A673 (cell line): ENCODE data around the gene AURKAIP1. TPM values are rescaled to one million over a fixed set of nuclear protein-coding genes. Genes with fewer than 3 reads are reported as not detected.

Experiments used
- BruUV-seq: library from RNA; stranded (reverse); fragments of 400-500 nt; replicated peaks from 2 replicates; lab custom pipeline; 2021; lab: Mats Ljungman, UMichigan
- CTCF ChIA-PET: fragments of 300-600 bp; sonication (Branson Sonifier 250); formaldehyde crosslinking; loops from one replicate; lab custom pipeline; 2022; ENCODE audit warnings: antibody characterized with exemption; lab: Charles Lee
- POLR2A ChIA-PET: fragments of 300-600 bp; sonication (Branson Sonifier 250); formaldehyde crosslinking; loops from one replicate; lab custom pipeline; 2022; ENCODE audit warnings: antibody characterized with exemption; ENCODE audit not compliant: low non-redundant PET; lab: Charles Lee
- DNase-seq: peaks from one replicate; pipeline ENCODE4 v3.0.0-alpha.2; 2015; ENCODE audit warnings: low spot score
- H3K27ac ChIP-seq: fragments of 200-600 bp; sonication (generic); 2 replicates; pipeline ENCODE4 v1.5.1; 2016; ENCODE audit warnings: mixed run types, low read depth, mild to moderate bottlenecking, mixed read lengths, antibody characterized with exemption, low read length; ENCODE audit not compliant: poor library complexity, severe bottlenecking
- H3K27me3 ChIP-seq: fragments of 200-600 bp; sonication (generic); replicated peaks from 2 replicates; pipeline ENCODE4 v1.6.1; 2017; ENCODE audit warnings: mixed run types, low read depth, mild to moderate bottlenecking, mixed read lengths, antibody characterized with exemption, low read length; ENCODE audit not compliant: insufficient read depth, poor library complexity
- H3K36me3 ChIP-seq: fragments of 200-600 bp; sonication (generic); 2 replicates; pipeline ENCODE4 v1.6.1; 2016; ENCODE audit warnings: mixed run types, mild to moderate bottlenecking, mixed read lengths, antibody characterized with exemption, low read length; ENCODE audit not compliant: insufficient read depth, poor library complexity, severe bottlenecking
- H3K4me1 ChIP-seq: fragments of 200-600 bp; sonication (generic); 2 replicates; pipeline ENCODE4 v1.6.1; 2017; ENCODE audit warnings: mixed run types, mild to moderate bottlenecking, mixed read lengths, antibody characterized with exemption, low read length; ENCODE audit not compliant: insufficient read depth, poor library complexity, severe bottlenecking
- H3K4me3 ChIP-seq: fragments of 200-600 bp; sonication (generic); 2 replicates; pipeline ENCODE4 v1.5.1; 2016; ENCODE audit warnings: low read depth, mixed run types, mild to moderate bottlenecking, mixed read lengths, low read length; ENCODE audit not compliant: poor library complexity, severe bottlenecking
- H3K9me3 ChIP-seq: fragments of 200-600 bp; sonication (generic); 2 replicates; pipeline ENCODE4 v1.6.1; 2016; ENCODE audit warnings: mixed run types, low read depth, mild to moderate bottlenecking, mixed read lengths, antibody characterized with exemption, low read length; ENCODE audit not compliant: poor library complexity, severe bottlenecking
- EZH2 ChIP-seq: fragments of 200-600 bp; sonication (generic); IDR thresholded peaks from 2 replicates; pipeline ENCODE4 v1.6.1; 2017; ENCODE audit warnings: borderline replicate concordance, low read depth, mild to moderate bottlenecking, mixed read lengths, antibody characterized with exemption, low read length; ENCODE audit not compliant: poor library complexity, severe bottlenecking
- intact Hi-C: fragments of 100-400 bp; cut with micrococcal nuclease; formaldehyde crosslinking; loops from one replicate; pipeline ENCODE4 v1.10.0; 2022; ENCODE audit not compliant: unreplicated experiment
- total RNA-seq: library from RNA; stranded (reverse); gene quantifications from 2 replicates; pipeline ENCODE4 v1.2.3, GENCODE V29; 2021
- TF ChIP-seq, protein P1 (sequence below): fragments of 300-800, 200-600 bp; sonication (generic); conservative IDR thresholded peaks from 2 replicates; pipeline ENCODE4 v1.5.1; 2017; ENCODE audit warnings: low read depth, mild to moderate bottlenecking, antibody characterized with exemption, low read length, moderate library complexity, mixed read lengths

The AURKAIP1 gene
- total RNA-seq, 1 experiment from 2014 or later, result 172 TPM

DNA sequence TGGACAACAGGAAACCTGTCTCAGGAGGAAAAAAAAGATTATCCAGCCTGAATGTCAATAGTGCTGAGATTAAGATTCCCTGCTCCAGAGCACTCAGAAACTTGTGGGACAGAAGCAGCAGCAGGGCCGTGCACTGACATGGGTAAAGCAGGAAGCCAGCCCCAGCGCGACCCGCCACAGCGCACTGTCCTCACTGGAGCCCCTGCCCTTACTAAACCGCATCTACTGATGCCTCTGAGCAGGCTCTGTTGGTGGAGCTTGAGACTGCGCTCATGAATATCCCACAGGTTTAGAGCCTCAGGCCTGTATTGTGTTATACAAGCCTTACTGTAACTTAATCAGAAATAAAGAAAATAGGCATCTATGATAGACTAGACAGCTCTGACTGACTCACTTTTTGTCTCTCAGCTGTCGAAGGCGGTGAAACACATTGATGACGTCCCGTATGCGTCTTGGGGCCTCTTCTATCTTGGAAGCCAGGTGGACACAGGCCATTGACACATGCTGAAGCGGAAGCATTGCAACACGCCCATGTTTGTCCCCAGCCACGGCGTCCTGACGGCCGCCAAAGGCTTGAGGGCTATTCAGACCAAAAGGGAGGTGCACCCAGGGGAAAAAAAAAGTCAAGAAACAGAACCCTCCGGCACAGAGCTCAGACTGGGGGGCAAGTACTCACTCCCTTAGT is 23.0 kb upstream of the AURKAIP1 start:
- Histone ChIP-seq H3K27ac (peak overlapping the region; percentile 97), H3K9me3 (no peaks in the 10 kb centered on the region), H3K36me3 (peaks cover 68% of the 10 kb centered on the region), H3K4me1 (peaks cover 11% of the 10 kb centered on the region), H3K4me3 (peak overlapping the region; percentile 97), H3K27me3 (no peaks in the 10 kb centered on the region)
- TF ChIP-seq, protein P1, sequence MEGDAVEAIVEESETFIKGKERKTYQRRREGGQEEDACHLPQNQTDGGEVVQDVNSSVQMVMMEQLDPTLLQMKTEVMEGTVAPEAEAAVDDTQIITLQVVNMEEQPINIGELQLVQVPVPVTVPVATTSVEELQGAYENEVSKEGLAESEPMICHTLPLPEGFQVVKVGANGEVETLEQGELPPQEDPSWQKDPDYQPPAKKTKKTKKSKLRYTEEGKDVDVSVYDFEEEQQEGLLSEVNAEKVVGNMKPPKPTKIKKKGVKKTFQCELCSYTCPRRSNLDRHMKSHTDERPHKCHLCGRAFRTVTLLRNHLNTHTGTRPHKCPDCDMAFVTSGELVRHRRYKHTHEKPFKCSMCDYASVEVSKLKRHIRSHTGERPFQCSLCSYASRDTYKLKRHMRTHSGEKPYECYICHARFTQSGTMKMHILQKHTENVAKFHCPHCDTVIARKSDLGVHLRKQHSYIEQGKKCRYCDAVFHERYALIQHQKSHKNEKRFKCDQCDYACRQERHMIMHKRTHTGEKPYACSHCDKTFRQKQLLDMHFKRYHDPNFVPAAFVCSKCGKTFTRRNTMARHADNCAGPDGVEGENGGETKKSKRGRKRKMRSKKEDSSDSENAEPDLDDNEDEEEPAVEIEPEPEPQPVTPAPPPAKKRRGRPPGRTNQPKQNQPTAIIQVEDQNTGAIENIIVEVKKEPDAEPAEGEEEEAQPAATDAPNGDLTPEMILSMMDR, result no peak
- TF ChIP-seq EZH2, result no peak
- CTCF ChIA-PET, result no interaction called here
- intact Hi-C loops, result no loop called here
- POLR2A ChIA-PET, result no interaction called here
- DNase-seq, result no peak
- BruUV-seq, result TSS peak; percentile 64

DNA sequence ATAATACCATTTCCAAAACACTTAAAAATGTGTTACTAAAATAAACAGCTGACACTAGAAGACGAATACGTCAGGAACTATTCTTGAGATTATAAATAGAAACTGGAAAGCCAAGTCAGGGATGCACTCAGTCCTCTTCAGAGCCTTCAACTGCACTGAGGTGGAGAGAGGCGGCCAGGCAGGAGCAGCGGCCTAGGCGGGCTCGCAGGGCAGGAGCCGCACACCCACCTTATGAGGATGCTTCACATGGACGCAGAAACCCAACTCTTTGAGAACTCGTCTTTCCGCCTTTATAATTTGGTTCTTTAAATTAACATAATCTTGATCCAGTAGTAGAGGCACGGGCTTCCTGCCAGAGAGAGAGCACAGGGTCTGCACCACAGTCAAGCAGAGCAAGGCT is 20.2 kb upstream of the AURKAIP1 start:
- H3K27me3 ChIP-seq, result no peaks in the 10 kb centered on the region
- H3K27ac ChIP-seq, result no peak overlapping the region
- H3K36me3 ChIP-seq, result peaks cover 72% of the 10 kb centered on the region
- no peak for TF ChIP-seq EZH2
- TF ChIP-seq, protein P1, result no peak
- H3K9me3 ChIP-seq, result no peaks in the 10 kb centered on the region
- ChIA-PET CTCF (no interaction called here), POLR2A (interaction anchor here (0.7 kb wide), 1 partner anchor 144 kb away, joined by 3 read pairs; no protein-coding TSS in a partner anchor)
- DNase-seq, result no peak
- H3K4me1 ChIP-seq, result peaks cover 11% of the 10 kb centered on the region
- no peak overlapping the region for H3K4me3 ChIP-seq
- intact Hi-C loops, result no loop called here
- no TSS peak for BruUV-seq

DNA sequence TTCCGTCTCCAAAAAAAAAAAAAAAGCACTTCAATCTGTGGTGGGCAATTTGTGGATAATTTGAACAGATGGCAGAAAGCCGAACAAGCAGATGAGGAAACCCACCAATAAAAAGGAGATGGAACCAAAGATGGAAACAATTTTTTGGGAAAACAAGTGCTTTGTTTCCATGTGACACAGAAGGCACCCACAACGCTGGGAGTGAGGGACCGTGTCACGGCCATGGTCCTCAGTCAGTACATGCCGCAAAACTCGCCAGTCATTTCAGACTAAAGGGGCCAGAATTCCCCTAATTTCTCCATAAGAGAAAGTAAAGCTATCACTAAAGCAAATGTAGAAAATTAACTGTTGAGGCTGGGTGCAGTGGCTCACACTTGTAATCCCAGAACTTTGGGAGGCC is 19.1 kb upstream of the AURKAIP1 start:
- ChIA-PET POLR2A (no interaction called here), CTCF (no interaction called here)
- Histone ChIP-seq H3K36me3 (peaks cover 83% of the 10 kb centered on the region), H3K9me3 (no peaks in the 10 kb centered on the region), H3K27ac (no peak overlapping the region), H3K4me3 (no peak overlapping the region), H3K4me1 (peaks cover 11% of the 10 kb centered on the region), H3K27me3 (no peaks in the 10 kb centered on the region)
- no peak for DNase-seq
- intact Hi-C loops, result no loop called here
- TF ChIP-seq, protein P1, result no peak
- TF ChIP-seq EZH2, result no peak
- BruUV-seq, result no TSS peak
